Measurements from ENCODE around the gene KCNH1.

Gene KCNH1

GRCh38 chr1:210751911-210752310 is 382.0 kb downstream of the KCNH1 start:
- no peak for DNase-seq (ENCODE audit: low read depth)

- no peak for DNase-seq (ENCODE audit: low read depth)
Measured at GRCh38 chr1:210750468-210750867, 383.5 kb downstream of the KCNH1 start.

- DNase-seq (ENCODE audit: low read depth) = no peak
Measured at GRCh38 chr1:210748796-210749195, 385.2 kb downstream of the KCNH1 start.

- no peak for DNase-seq (ENCODE audit: low read depth)
Measured at GRCh38 chr1:210747890-210748289, 386.1 kb downstream of the KCNH1 start.

GRCh38 chr1:210747112-210747511 is 386.8 kb downstream of the KCNH1 start:
- DNase-seq (ENCODE audit: low read depth) = no peak

GRCh38 chr1:210746024-210746731 is 387.8 kb downstream of the KCNH1 start:
- DNase-seq (ENCODE audit: low read depth) = no peak

GRCh38 chr1:210743038-210743437 is 390.9 kb downstream of the KCNH1 start:
- DNase-seq (ENCODE audit: low read depth) = no peak

GRCh38 chr1:210741564-210741963 is 392.4 kb downstream of the KCNH1 start:
- no peak for DNase-seq (ENCODE audit: low read depth)

- no peak for DNase-seq (ENCODE audit: low read depth)
Measured at GRCh38 chr1:210739627-210740026, 394.3 kb downstream of the KCNH1 start.

GRCh38 chr1:210738256-210738655 is 395.7 kb downstream of the KCNH1 start:
- no peak for DNase-seq (ENCODE audit: low read depth)

GRCh38 chr1:210736713-210737112 is 397.2 kb downstream of the KCNH1 start:
- no peak for DNase-seq (ENCODE audit: low read depth)

GRCh38 chr1:210731597-210731996 is 402.4 kb downstream of the KCNH1 start:
- no peak for DNase-seq (ENCODE audit: low read depth)

- DNase-seq (ENCODE audit: low read depth) = no peak
Measured at GRCh38 chr1:210731193-210731592, 402.8 kb downstream of the KCNH1 start.

- no peak for DNase-seq (ENCODE audit: low read depth)
Measured at GRCh38 chr1:210730023-210730422, 403.9 kb downstream of the KCNH1 start.

GRCh38 chr1:210728437-210729149 is 405.4 kb downstream of the KCNH1 start:
- no peak for DNase-seq (ENCODE audit: low read depth)

GRCh38 chr1:210727709-210728108 is 406.2 kb downstream of the KCNH1 start:
- DNase-seq (ENCODE audit: low read depth) = no peak

- DNase-seq (ENCODE audit: low read depth) = no peak
Measured at GRCh38 chr1:210726621-210727020, 407.3 kb downstream of the KCNH1 start.

GRCh38 chr1:210724768-210725167 is 409.2 kb downstream of the KCNH1 start:
- no peak for DNase-seq (ENCODE audit: low read depth)

- no peak for DNase-seq (ENCODE audit: low read depth)
Measured at GRCh38 chr1:210723646-210724045, 410.3 kb downstream of the KCNH1 start.

GRCh38 chr1:210722410-210723081 is 411.4 kb downstream of the KCNH1 start:
- no peak for DNase-seq (ENCODE audit: low read depth)

GRCh38 chr1:210715072-210715471 is 418.9 kb downstream of the KCNH1 start:
- no peak for DNase-seq (ENCODE audit: low read depth)

GRCh38 chr1:210711825-210712612 is 421.9 kb downstream of the KCNH1 start:
- DNase-seq (ENCODE audit: low read depth) = no peak
